Stimulated activated CD8-positive, alpha-beta memory T cell treated with anti-CD3 and anti-CD28 coated beads, Interleukin-15, amount 100 ng/mL, for 1 hour (primary cell): ENCODE measurements around the gene FAM209B.
"Not testable (repeated sequence)": the region's sequence is repeated elsewhere in the genome, so short reads cannot be mapped to it uniquely, and the experiment has no call there.

Experiments
- DNase-seq: peaks from one replicate; pipeline ENCODE4 v3.0.0-alpha.2; 2020; ENCODE audit warnings: low read depth

FAM209B gene

GRCh38 chr20:56532946-56533345 lies at the start of gene FAM209B:
Gene FAM209B, plus strand, starts transcription at chr20:56533246. Its CDS starts 96 bp downstream, at chr20:56533342.
- not testable (repeated sequence) for DNase-seq

- no peak for DNase-seq
Measured at GRCh38 chr20:56483970-56484369, 49.1 kb upstream of the FAM209B start.

GRCh38 chr20:56487216-56487615 lies 45.8 kb upstream of the FAM209B start:
- no peak for DNase-seq

GRCh38 chr20:56488566-56488965 lies 44.5 kb upstream of the FAM209B start:
- no peak for DNase-seq

- DNase-seq = no peak
Measured at GRCh38 chr20:56501116-56501515, 31.9 kb upstream of the FAM209B start.

GRCh38 chr20:56503916-56504315 lies 29.1 kb upstream of the FAM209B start:
- DNase-seq = no peak

GRCh38 chr20:56504373-56505005 lies 28.6 kb upstream of the FAM209B start:
- DNase-seq = no peak

GRCh38 chr20:56506103-56506502 lies 26.9 kb upstream of the FAM209B start:
- no peak for DNase-seq

- no peak for DNase-seq
Measured at GRCh38 chr20:56511926-56512325, 21.1 kb upstream of the FAM209B start.

- no peak for DNase-seq
Measured at GRCh38 chr20:56513161-56514150, 19.6 kb upstream of the FAM209B start.

- DNase-seq = no peak
Measured at GRCh38 chr20:56516631-56517030, 16.4 kb upstream of the FAM209B start.

GRCh38 chr20:56517211-56517610 lies 15.8 kb upstream of the FAM209B start:
- DNase-seq = no peak

GRCh38 chr20:56517641-56518040 lies 15.4 kb upstream of the FAM209B start:
- DNase-seq = no peak

- DNase-seq = no peak
Measured at GRCh38 chr20:56518126-56518525, 14.9 kb upstream of the FAM209B start.

GRCh38 chr20:56518721-56519398 lies 14.2 kb upstream of the FAM209B start:
- DNase-seq = no peak

GRCh38 chr20:56519551-56519950 lies 13.5 kb upstream of the FAM209B start:
- DNase-seq = no peak

- no peak for DNase-seq
Measured at GRCh38 chr20:56520180-56520579, 12.9 kb upstream of the FAM209B start.

- DNase-seq = not testable (repeated sequence)
Measured at GRCh38 chr20:56520746-56521354, 12.2 kb upstream of the FAM209B start.

GRCh38 chr20:56522311-56522710 lies 10.7 kb upstream of the FAM209B start:
- DNase-seq = no peak

- DNase-seq = not testable (repeated sequence)
Measured at GRCh38 chr20:56524444-56524843, 8.6 kb upstream of the FAM209B start, which contains the start of gene FAM209A. Gene FAM209A, plus strand, starts transcription at chr20:56524744. Its CDS starts 65 bp downstream, at chr20:56524809.

GRCh38 chr20:56527521-56527920 lies 5.5 kb upstream of the FAM209B start:
- no peak for DNase-seq

- no peak for DNase-seq
Measured at GRCh38 chr20:56537997-56538396, 5.0 kb downstream of the FAM209B start.
